A549 (cell line): ENCODE measurements around the gene KRTAP4-8.
"Not testable (repeated sequence)": the region's sequence is repeated elsewhere in the genome, so short reads cannot be mapped to it uniquely, and the experiment has no call there.

Experiments used
- KDM1A ChIP-seq: fragments of 200-600 bp; sonication (generic); IDR thresholded peaks from 2 replicates; pipeline ENCODE4 v1.6.1; 2016; ENCODE audit warnings: low read depth, mild to moderate bottlenecking
- POLR2A ChIP-seq: IDR thresholded peaks from 2 replicates; pipeline ENCODE4 v1.6.1; 2012; ENCODE audit warnings: mild to moderate bottlenecking, low read length
- TF ChIP-seq, protein P1 (sequence below): fragments of >200 bp; sonication (Bioruptor Twin); formaldehyde crosslinking; IDR thresholded peaks from 3 replicates; pipeline ENCODE4 v1.6.1; 2016

DNA sequence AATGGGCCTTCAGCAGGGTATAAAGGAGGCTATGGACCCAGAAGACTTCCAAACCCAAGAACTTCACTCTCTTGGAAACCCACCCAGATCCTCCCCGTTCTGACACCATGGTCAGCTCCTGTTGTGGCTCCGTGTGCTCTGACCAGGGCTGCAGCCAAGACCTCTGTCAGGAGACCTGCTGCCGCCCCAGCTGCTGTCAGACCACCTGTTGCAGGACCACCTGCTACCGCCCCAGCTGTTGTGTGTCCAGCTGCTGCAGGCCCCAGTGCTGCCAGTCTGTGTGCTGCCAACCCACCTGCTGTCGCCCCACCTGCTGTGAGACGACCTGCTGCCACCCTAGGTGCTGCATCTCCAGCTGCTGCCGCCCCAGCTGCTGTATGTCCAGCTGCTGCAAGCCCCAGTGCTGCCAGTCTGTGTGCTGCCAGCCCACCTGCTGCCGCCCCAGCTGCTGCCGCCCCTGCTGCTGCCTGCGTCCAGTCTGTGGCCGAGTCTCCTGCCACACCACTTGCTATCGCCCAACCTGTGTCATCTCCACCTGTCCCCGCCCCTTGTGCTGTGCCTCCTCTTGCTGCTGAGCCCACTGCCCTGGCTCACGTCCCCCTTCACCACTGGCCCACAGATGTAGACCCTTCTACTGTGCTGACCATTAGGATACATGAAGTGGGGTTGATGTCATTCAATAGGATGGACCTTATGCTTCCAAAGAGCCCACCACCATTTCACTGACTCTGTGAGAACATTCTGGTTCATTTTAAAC is 13.7 kb downstream of the KRTAP4-8 start, which contains the start of gene KRTAP4-7:
- TF ChIP-seq, protein P1, sequence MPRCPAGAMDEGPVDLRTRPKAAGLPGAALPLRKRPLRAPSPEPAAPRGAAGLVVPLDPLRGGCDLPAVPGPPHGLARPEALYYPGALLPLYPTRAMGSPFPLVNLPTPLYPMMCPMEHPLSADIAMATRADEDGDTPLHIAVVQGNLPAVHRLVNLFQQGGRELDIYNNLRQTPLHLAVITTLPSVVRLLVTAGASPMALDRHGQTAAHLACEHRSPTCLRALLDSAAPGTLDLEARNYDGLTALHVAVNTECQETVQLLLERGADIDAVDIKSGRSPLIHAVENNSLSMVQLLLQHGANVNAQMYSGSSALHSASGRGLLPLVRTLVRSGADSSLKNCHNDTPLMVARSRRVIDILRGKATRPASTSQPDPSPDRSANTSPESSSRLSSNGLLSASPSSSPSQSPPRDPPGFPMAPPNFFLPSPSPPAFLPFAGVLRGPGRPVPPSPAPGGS = not testable (repeated sequence)
- not testable (repeated sequence) for TF ChIP-seq KDM1A, POLR2A
